ENCODE measurements around the gene FGR.
A peak's percentile ranks its signal among the peaks of the same experiment; 100 is the strongest.

FGR gene

DNA sequence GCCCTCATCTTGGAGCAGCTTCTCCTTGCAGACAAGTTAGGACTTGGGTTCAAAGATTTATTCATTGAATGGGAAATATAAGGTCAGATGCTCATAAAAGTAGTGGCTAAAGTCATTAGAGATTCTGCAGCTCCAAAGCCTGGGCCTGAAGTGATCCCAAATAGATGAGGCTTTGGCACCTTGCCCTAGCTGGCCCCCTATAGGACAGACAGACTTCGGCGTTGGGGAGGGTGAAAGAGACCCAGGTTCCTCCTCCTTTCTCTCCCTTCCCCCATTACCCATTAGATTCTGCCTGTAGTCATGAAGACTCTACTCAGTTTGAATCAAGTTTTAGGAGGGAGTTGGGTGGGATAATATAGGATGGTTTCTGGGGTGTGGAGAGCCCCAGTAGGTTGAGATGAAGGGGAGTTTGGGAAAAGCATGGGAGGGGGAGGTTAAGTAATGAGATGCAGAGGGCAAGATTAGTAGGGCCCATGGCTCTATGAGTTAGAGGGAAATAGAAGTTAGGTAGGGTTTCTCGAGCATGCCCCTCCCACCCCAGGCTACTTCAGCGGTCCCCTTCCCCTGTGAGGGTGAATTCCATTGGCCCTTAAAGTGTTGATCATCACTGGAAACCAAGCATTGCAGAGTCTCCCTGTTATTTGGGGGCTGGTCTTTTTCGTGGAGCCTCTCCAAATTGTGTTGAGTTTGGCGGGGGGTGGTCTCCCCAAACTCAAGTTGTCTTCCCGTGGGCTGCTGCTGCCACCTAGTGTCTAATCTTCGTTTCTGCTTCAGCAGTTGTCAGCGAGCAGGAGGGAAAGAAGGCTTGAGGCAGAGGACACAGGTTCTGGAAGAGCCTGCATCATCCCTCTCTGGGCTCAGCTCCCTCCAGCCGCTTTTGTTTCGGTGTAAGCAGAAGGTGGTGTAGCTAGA lies 28.9 kb downstream of the FGR start:
- no peak overlapping the region for H3K4me3 ChIP-seq (ENCODE audit: low read depth, low read length)
- DNase-seq (ENCODE audit: low read depth): peak; percentile 76
- peak; percentile 84 for TF ChIP-seq CTCF (IDR thresholded peaks at IDR 0.05; ENCODE audit: insufficient read depth, low read depth, low read length, missing control alignments)

DNA sequence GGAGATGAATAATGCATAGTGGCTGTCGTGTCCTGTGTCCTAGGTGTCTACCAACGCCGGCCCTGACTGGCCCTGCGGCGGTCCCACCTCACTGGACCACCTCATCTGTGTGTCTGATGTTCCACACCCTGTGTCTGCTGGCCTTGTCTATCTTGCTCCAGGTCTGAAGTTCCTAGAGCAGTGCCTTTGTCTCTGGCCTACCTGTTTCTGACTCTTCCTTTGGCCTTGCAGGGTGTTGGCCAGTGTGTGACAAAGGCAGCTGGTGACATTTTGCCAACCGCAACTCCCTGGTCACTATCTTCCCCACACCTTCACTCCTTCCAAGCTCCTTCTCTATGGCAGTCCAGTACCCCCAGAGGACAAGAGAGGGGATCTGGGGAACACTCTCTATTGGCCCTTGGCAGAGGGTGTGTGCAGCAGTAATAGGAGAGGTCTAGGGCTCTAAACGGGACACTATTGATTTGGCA lies 29.7 kb downstream of the FGR start:
- no peak for TF ChIP-seq CTCF (IDR thresholded peaks at IDR 0.05; ENCODE audit: insufficient read depth, low read depth, low read length, missing control alignments)
- no peak overlapping the region for H3K4me3 ChIP-seq (ENCODE audit: low read depth, low read length)
- DNase-seq (ENCODE audit: low read depth): no peak

GRCh38 chr1:27604579-27605299 lies 30.2 kb downstream of the FGR start:
- H3K4me3 ChIP-seq (ENCODE audit: low read depth, low read length): peak overlapping the region; percentile 53
- TF ChIP-seq CTCF (IDR thresholded peaks at IDR 0.05; ENCODE audit: insufficient read depth, low read depth, low read length, missing control alignments): no peak

GRCh38 chr1:27603681-27604578 lies 31.1 kb downstream of the FGR start, which contains the start of gene AHDC1:
TSS of gene AHDC1 (minus strand) at chr1:27604144. CDS start at chr1:27552115, 52,029 bp downstream.
- DNase-seq (ENCODE audit: low read depth): peak; percentile 95
- peak within 1 kb of the TSS; percentile 64 for H3K4me3 ChIP-seq (ENCODE audit: low read depth, low read length)
- no peak for TF ChIP-seq CTCF (IDR thresholded peaks at IDR 0.05; ENCODE audit: insufficient read depth, low read depth, low read length, missing control alignments)

More at GRCh38 chr1:27604579-27605299, 30.2 kb downstream of the FGR start:
- DNase-seq (ENCODE audit: low read depth): no peak

DNA sequence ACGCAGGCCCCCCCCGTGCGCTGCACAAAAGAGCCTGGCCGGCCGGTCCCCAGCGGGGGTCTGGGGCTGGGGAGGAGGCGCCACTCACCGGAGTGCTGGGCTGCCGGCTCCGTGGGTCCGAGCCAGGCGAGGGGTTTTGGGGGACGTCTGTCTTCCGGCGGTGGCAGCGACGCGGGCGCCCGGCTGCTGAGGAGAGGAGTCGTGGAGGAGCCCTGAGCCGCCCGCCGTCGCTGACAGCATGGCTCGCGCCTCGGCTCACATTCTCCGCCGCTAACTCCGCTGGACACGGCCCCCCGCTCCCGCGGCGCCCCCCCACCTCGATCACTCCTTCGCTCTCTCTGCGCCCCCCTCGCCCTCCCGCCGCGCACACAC lies 31.7 kb downstream of the FGR start:
- DNase-seq (ENCODE audit: low read depth): peak; percentile 51
- peak overlapping the region; percentile 64 for H3K4me3 ChIP-seq (ENCODE audit: low read depth, low read length)

More for the DNA sequence above, 31.7 kb downstream of the FGR start:
- no peak for TF ChIP-seq CTCF (IDR thresholded peaks at IDR 0.05; ENCODE audit: insufficient read depth, low read depth, low read length, missing control alignments)
